SH-SY5Y (cell line): ENCODE measurements around the gene PGAP3.

Experiments used
- GATA2 ChIP-seq: IDR thresholded peaks from 2 replicates; pipeline ENCODE4 v1.6.1; 2011; ENCODE audit warnings: mild to moderate bottlenecking, low read depth, low read length
- GATA3 ChIP-seq: IDR thresholded peaks from 2 replicates; pipeline ENCODE4 v1.6.1; 2011; ENCODE audit warnings: low read depth, mild to moderate bottlenecking, low read length, moderate library complexity

- no peak for TF ChIP-seq GATA2
- TF ChIP-seq GATA3 = no peak
These were observed 48.7 kb upstream of the PGAP3 start for GRCh38 chr17:39736319-39737165.
